Liver (tissue), 3 donors: ENCODE data around the gene CLPTM1L.

ENCODE experiments used
- EGR1 ChIP-seq, 2 donors: IDR thresholded peaks; 2 replicates each; pipeline ENCODE4 v1.6.1; 2016 to 2018; ENCODE audit warnings: antibody characterized with exemption in 2 of 2, low read depth in 2 of 2
- RAD21 ChIP-seq, 2 donors: IDR thresholded peaks; 2 replicates each; pipeline ENCODE4 v1.6.1; 2016; ENCODE audit warnings: antibody characterized with exemption in 2 of 2, mild to moderate bottlenecking in 2 of 2
- RXRA ChIP-seq, 2 donors: IDR thresholded peaks; 2 replicates each; pipeline ENCODE4 v1.6.1; 2017 to 2018; ENCODE audit warnings: antibody characterized with exemption in 2 of 2, mild to moderate bottlenecking in 1 of 2
- TAF1 ChIP-seq: conservative IDR thresholded peaks from 2 replicates; pipeline ENCODE4 v1.6.1; 2016; ENCODE audit warnings: antibody characterized with exemption, mild to moderate bottlenecking
- YY1 ChIP-seq: IDR thresholded peaks from 2 replicates; pipeline ENCODE4 v1.6.1; 2016; ENCODE audit warnings: antibody characterized with exemption, mild to moderate bottlenecking
- TF ChIP-seq, protein P1 (sequence below): fragments of 150-350 bp; IDR thresholded peaks from 2 replicates; pipeline ENCODE4 v1.5.1; 2017; ENCODE audit warnings: improper control_type of control experiment, low read depth, low read length; ENCODE audit not compliant: missing input control
- TF ChIP-seq, protein P2 (sequence below): IDR thresholded peaks from 2 replicates; pipeline ENCODE4 v1.6.1; 2016; ENCODE audit warnings: antibody characterized with exemption
- donor health status: healthy.
- donor health status: healthy.

DNA sequence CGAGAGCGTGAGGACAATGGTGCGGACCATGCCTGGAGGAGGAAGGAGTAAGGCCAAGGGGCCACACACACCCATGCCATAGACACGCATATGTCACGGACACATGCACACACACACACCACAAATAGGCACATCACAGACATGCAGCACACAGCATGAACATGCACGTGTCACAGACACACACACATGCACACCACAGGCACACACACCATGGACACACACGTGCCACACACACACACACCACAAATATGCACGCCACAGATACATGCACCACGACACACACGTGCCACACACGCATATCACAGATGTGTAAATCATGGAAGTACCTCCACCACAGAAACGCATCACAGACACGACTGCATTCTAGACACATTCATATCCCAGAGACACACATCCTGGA lies 66.7 kb downstream of the CLPTM1L start:
- TF ChIP-seq, protein P1, sequence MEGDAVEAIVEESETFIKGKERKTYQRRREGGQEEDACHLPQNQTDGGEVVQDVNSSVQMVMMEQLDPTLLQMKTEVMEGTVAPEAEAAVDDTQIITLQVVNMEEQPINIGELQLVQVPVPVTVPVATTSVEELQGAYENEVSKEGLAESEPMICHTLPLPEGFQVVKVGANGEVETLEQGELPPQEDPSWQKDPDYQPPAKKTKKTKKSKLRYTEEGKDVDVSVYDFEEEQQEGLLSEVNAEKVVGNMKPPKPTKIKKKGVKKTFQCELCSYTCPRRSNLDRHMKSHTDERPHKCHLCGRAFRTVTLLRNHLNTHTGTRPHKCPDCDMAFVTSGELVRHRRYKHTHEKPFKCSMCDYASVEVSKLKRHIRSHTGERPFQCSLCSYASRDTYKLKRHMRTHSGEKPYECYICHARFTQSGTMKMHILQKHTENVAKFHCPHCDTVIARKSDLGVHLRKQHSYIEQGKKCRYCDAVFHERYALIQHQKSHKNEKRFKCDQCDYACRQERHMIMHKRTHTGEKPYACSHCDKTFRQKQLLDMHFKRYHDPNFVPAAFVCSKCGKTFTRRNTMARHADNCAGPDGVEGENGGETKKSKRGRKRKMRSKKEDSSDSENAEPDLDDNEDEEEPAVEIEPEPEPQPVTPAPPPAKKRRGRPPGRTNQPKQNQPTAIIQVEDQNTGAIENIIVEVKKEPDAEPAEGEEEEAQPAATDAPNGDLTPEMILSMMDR: no peak
- TF ChIP-seq TAF1 (no peak), RXRA (IDR thresholded peaks at IDR 0.05) (no peak), YY1 (no peak), EGR1 (IDR thresholded peaks at IDR 0.05; ENCODE audit: low read depth in 2 of 2) (no peak), RAD21 (IDR thresholded peaks at IDR 0.05) (no peak)
- TF ChIP-seq, protein P2, sequence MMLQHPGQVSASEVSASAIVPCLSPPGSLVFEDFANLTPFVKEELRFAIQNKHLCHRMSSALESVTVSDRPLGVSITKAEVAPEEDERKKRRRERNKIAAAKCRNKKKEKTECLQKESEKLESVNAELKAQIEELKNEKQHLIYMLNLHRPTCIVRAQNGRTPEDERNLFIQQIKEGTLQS: no peak
